NCI-H82 treated with DMSO at 0.1 percent for 48 hours (cell line): Measurements from ENCODE around the gene FGF21.
"Not testable (repeated sequence)": the region's sequence is repeated elsewhere in the genome, so short reads cannot be mapped to it uniquely, and the experiment has no call there.

ENCODE experiments used
- DNase-seq: peaks from one replicate; lab custom pipeline; 2025; ENCODE audit not compliant: unreplicated experiment; lab: John Stamatoyannopoulos, UW

Gene FGF21

GRCh38 chr19:48786422-48786821 is 31.1 kb downstream of the FGF21 start:
- not testable (repeated sequence) for DNase-seq

- DNase-seq: not testable (repeated sequence)
Observed at GRCh38 chr19:48787331-48787730, 32.0 kb downstream of the FGF21 start.

- DNase-seq: no peak
Observed at GRCh38 chr19:48793271-48793670, 37.9 kb downstream of the FGF21 start.

DNA sequence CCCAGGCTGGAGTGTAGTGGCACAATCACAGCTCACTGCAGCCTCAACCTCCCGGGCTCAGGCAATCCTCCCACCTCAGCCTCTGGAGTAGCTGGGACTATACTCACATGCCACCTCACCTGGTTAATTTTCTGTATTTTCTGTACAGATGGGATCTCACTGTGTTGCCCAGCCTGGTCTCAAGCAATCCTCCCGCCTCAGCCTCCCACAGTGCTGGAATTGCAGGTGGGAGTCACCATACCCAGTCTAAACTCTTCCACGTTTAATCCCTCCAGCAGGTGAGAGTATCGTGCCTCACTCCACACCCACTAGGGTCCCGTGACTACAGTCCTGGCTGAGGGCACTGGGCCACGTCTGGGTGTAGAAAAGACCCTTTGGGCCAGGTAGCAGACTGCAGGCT is 39.0 kb downstream of the FGF21 start:
- DNase-seq: no peak

- DNase-seq: peak; percentile 86
Observed at GRCh38 chr19:48795055-48795684, 39.8 kb downstream of the FGF21 start.

GRCh38 chr19:48795685-48796070 is 40.4 kb downstream of the FGF21 start:
- DNase-seq: no peak

DNA sequence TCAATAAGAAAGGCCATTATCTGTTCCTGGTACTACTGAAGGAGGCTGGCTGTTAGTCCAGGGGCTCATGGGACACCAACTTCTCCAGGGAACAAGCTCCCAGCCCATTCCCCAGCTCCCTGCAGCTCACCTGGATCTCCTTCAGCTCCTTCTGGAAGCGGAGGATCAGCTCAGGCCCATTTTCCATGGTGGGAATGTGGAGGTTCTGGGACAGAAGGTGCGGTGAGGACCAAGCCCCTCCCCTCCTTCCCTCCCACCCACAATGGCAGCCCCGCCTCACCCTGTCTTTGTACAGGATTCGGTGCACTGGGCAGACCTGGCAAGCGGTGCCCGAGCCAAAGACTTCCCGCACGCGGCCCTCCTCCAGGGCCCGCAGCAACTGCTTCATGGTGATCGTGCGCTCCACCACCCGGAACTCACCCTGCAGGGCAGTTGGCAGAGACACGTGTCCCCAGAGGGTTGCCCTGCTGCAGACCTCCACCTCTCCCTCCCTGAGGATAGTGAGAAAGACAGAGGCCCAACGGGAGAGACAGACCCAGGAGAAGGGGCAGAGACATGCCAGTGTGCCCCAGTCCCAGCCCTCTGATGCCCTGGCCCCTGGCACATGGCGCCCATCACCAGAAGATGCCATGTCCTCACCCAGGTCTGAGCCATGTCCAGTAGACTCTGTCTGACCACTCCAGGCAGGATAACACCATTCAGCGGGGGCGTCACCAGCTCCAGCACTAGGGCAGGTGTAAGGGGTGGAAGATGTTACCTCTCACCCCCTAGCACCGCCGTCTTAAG is 41.2 kb downstream of the FGF21 start:
- no peak for DNase-seq

GRCh38 chr19:48797103-48797502 is 41.8 kb downstream of the FGF21 start:
- no peak for DNase-seq

DNA sequence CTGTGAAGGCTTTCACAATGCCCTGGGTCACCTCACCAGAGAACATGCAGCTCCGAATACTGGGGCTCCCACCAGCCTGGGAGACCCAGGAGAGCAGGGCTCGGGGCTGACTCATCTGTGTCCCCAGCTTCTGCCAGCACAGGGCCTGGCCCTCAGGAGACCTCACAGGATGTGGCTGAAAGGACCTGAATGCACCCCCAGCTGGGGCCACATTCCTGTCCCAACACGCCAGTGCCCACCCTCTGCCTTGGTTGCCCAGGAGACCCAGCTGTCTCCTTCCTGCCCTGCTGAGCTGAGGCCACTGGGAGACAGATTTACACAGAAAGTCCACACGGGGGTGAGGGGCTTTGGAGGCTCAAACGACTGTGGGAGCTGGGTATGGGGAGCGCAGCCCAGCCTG is 43.6 kb downstream of the FGF21 start:
- no peak for DNase-seq

DNA sequence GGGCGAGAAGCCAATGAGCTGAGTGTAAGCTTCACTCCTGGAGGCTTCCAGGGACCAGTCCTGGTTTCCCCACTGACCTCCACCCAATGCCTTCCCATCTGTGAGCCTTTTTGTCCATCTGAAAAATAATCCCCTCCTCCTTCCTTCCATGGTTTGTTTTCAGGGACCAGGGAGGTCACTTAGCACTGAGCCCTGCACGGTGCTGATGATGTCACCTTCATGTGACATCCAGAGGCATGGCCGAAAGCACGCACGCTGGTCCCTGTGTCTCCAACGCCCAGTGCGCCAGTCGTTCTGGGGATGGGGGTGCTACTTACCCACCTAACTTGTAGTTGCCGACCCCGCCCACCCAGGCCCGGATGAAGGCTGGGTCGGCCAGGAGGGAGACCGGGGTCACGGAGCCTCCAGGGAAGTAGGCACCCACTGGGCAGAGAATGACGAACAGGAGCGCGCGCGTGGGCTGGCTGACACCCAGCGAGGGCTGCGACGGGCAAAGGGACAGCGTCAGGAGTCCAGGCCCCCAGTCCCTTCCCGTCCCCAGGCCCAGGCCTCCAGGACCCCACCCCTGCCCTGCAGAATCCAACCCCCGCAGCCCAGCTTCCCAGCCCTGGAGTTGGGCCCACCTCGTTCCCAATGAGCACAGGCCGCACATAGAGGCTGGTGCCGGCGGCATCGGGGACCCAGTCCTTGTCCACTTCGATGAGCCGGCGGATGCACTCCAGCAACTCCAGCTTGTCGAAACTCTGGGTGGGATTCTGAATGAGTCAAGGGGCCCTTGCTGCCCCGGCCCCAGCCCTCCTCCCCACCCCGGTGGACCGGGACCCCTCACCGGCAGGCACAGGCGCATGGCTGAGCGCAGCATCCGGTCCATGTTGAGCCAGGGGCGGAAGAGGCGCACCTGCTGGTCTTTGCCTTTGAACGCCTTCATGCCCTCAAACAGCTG is 44.3 kb downstream of the FGF21 start:
- no peak for DNase-seq

DNA sequence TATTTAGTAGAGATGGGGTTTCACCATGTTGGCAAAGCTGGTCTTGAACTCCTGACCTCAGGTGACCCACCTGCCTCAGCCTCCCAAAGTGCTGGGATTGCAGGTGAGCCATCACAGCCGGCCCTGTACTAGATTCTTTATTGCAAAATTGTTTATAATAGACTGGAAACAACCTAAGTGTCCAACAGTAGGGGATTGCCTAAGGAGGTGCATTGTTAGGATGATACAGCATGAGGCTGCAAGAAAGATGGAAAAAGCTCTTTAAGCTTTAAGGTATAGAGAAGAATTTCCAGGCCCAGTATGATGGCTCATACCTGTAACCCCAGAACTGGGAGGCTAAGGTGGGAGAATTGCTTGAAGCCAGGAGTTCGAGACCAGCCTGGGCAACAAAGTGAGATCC is 47.3 kb downstream of the FGF21 start:
- no peak for DNase-seq

- DNase-seq: no peak
Observed at GRCh38 chr19:48804496-48804895, 49.2 kb downstream of the FGF21 start.

DNA sequence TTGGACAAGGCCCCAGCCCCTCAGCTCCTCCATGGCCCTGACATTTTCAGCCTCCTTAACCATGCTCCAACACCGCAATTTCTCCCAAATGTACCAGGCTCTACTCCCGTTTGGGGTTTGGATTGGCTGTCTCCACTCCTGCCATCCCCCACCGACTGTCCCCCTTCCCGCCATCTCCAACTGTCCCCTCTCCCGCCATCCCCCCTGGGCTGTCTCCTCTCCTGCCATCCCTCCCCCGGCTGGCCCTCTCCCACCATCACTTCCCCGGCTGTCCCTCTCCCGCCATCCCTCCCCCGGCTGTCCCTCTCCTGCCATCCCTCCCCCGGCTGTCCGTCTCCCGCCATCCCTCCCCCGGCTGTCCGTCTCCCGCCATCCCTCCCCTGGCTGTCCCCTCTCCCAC is 50.1 kb downstream of the FGF21 start:
- DNase-seq: no peak

GRCh38 chr19:48806518-48806817 is 51.1 kb downstream of the FGF21 start:
- DNase-seq: no peak

- DNase-seq: peak; percentile 15
Observed at GRCh38 chr19:48806818-48807589, 51.7 kb downstream of the FGF21 start.

DNA sequence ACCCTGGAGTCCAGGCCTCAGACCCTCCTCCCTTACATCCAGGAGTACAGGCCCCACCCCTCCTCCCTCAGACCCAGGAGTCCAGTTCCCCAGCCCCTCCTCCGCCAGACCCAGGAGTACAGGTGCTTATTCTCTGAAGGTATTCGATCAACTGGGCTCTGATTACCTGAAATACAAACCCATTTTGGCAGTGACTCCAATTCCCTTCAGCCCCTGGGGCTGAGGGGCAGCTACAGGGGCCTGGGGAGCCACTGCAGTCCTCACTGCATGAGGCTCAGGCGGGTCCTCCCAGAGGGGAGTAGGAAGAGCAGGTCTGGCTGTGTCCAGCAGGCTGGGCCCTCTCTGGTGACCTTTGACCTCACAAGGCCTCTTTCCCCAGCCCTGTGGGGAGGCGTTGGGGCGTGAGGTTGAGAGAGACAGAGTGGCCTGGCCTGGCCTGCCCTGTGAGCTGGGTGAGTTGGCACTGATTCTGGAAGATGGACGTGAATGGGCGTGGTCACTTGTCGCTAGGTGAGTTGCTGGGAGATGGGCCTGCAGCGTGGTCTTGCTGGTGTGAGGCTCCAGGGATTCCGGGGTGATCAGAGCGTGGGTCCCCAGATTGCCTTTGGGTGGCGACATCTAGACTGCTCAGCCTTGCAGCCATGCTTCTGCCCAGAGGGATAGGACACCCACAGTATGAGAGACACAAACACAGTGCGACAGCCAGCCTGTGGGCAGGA is 52.4 kb downstream of the FGF21 start:
- no peak for DNase-seq
